BJ (cell line): ENCODE measurements around the gene RFTN1. TPM values are rescaled to one million over a fixed set of nuclear protein-coding genes. Genes with fewer than 3 reads are reported as not detected.

Experiments
- CTCF ChIA-PET: fragments of 350-600 bp; formaldehyde crosslinking; extraction: SDS; loops from one replicate; lab custom pipeline; 2021; ENCODE audit warnings: antibody characterized with exemption, inconsistent platforms; lab: Yijun Ruan, JAX
- POLR2A ChIA-PET: fragments of 300-600 bp; sonication (Branson Sonifier 250); formaldehyde crosslinking; extraction: SDS; loops from one replicate; lab custom pipeline; 2021; ENCODE audit warnings: antibody characterized with exemption; lab: Charles Lee
- DNase-seq: peaks from one replicate; pipeline ENCODE4 v3.0.0-alpha.2; 2011; ENCODE audit warnings: low read depth
- H3K27me3 ChIP-seq: 2 replicates; pipeline ENCODE4 v1.6.0; 2011; ENCODE audit warnings: low read length; ENCODE audit not compliant: control insufficient read depth, insufficient read depth
- H3K36me3 ChIP-seq: 2 replicates; pipeline ENCODE4 v1.5.1; 2011; ENCODE audit warnings: low read length; ENCODE audit not compliant: control insufficient read depth, insufficient read depth
- H3K4me3 ChIP-seq: 2 replicates; pipeline ENCODE4 v1.5.1; 2011; ENCODE audit warnings: low read depth, mild to moderate bottlenecking, control low read depth, low read length
- CTCF ChIP-seq: IDR thresholded peaks from 2 replicates; pipeline ENCODE4 v1.5.1; 2011; ENCODE audit warnings: low read depth, mild to moderate bottlenecking, control low read depth, inconsistent platforms, low read length, moderate library complexity; ENCODE audit not compliant: insufficient read depth
- polyA plus RNA-seq: library from polyadenylated mRNA; depleted of rRNA; stranded (reverse); fragments of >200 nt; gene quantifications from 2 replicates; pipeline ENCODE4 v1.2.3, GENCODE V29; 2011

RFTN1 gene
- polyA plus RNA-seq, 1 experiment = 49.0 TPM

GRCh38 chr3:16433701-16434151 lies 79.8 kb downstream of the RFTN1 start:
- Histone ChIP-seq H3K4me3 (no peak overlapping the region), H3K27me3 (no peaks in the 10 kb centered on the region), H3K36me3 (peaks cover 8% of the 10 kb centered on the region)
- ChIA-PET CTCF (no interaction called here), POLR2A (no interaction called here)
- DNase-seq = no peak
- TF ChIP-seq CTCF = no peak

GRCh38 chr3:16432714-16433113 lies 80.8 kb downstream of the RFTN1 start:
- Histone ChIP-seq H3K27me3 (no peaks in the 10 kb centered on the region), H3K4me3 (no peak overlapping the region), H3K36me3 (peaks cover 8% of the 10 kb centered on the region)
- no peak for TF ChIP-seq CTCF
- ChIA-PET CTCF (interaction anchor here (0.6 kb wide), 1 partner anchor 82 kb away, joined by 3 read pairs; no protein-coding TSS in a partner anchor), POLR2A (no interaction called here)
- DNase-seq = no peak

- CTCF ChIA-PET = interaction anchor here (0.8 kb wide), 1 partner anchor 46 kb away, joined by 3 read pairs; no protein-coding TSS in a partner anchor
- POLR2A ChIA-PET = no interaction called here
- DNase-seq = no peak
- Histone ChIP-seq H3K36me3 (peaks cover 8% of the 10 kb centered on the region), H3K4me3 (no peak overlapping the region), H3K27me3 (no peaks in the 10 kb centered on the region)
- TF ChIP-seq CTCF = no peak
Observed at GRCh38 chr3:16430717-16431630, 82.5 kb downstream of the RFTN1 start.

- CTCF ChIA-PET = interaction anchor here (0.6 to 1.3 kb wide), 2 partner anchors 11 to 116 kb away, joined by 3 read pairs; no protein-coding TSS in a partner anchor
- DNase-seq = no peak
- no peak for TF ChIP-seq CTCF
- POLR2A ChIA-PET = no interaction called here
- H3K27me3 ChIP-seq = no peaks in the 10 kb centered on the region
- H3K36me3 ChIP-seq = peaks cover 8% of the 10 kb centered on the region
- H3K4me3 ChIP-seq = no peak overlapping the region
Observed at GRCh38 chr3:16429086-16429485, 84.4 kb downstream of the RFTN1 start.

GRCh38 chr3:16428612-16429011 lies 84.9 kb downstream of the RFTN1 start:
- CTCF ChIA-PET = interaction anchor here (1.3 kb wide), 1 partner anchor 11 kb away, joined by 3 read pairs; no protein-coding TSS in a partner anchor
- no peak for TF ChIP-seq CTCF
- POLR2A ChIA-PET = no interaction called here
- Histone ChIP-seq H3K4me3 (no peak overlapping the region), H3K36me3 (peaks cover 8% of the 10 kb centered on the region), H3K27me3 (no peaks in the 10 kb centered on the region)
- no peak for DNase-seq
